Measurements from ENCODE around the gene DNAJC18.
"Not testable (repeated sequence)": the region's sequence is repeated elsewhere in the genome, so short reads cannot be mapped to it uniquely, and the experiment has no call there.

Gene DNAJC18

DNA sequence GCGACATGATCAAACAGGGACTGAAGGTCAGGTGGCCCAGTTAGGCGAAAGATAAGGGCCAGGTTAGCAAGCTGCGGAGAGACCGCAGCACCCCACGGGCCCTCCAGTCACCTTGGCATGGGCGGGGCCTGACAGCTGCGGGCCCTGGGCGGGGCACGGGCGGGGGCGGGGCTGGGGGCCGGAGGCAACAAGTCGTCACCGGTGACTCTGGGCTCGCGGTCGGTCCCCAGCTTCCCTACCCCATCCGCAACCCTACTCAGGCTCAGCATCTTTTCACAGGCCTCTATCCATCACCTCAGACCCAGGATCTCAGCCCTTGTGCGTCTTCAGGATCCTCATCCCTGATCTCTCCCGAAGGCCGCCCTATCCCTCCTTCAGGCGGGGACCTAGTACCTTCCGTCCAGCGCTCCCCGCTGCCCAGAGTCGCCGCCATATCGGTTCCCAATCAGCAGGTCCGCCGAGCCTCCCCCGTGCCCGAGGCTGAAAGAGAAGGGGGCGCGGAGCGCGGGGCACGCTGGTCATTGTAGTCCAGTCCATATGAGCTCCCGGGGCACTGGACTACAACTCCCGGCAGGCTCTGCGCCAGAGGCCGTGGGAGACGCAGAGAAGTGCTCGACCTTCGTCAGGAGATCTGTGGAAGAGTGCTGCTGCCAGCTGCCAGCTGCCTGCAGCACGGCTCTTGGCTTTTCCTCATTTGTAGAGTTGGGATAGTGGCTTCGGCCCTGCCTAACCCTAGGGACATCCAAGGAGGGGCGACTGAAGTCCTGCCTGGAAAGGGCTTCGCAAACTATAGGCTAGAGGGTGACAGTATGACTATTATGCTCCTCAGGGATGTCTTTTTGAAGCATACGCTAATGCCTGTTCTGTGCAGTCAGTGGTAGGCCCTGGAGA lies at the start of gene DNAJC18:
DNAJC18 (minus strand) TSS at position 513 of the 891 bp plus-strand sequence; CDS start at position 433, 80 bp downstream.
- peak; percentile 93 for DNase-seq

DNA sequence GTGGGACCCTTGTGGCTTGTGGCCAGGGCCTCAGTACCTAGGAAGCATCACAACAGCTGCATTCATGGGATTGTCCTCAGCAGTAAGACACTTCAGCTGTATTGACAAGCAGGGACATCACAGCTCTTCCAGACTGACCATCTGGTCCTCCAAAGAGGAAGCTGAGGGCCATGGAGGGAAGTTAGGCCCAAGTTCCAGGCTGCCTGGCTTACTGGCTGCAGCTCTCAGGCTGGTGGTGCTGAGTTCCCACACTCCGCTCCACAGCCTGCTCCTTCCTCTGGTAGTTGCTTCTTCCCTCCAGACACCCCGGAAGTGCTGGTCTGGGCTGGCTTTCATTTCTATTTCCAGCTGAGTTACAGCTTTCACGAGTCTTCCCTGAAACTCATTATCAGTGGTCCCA lies 48.9 kb upstream of the DNAJC18 start:
- no peak for DNase-seq

DNA sequence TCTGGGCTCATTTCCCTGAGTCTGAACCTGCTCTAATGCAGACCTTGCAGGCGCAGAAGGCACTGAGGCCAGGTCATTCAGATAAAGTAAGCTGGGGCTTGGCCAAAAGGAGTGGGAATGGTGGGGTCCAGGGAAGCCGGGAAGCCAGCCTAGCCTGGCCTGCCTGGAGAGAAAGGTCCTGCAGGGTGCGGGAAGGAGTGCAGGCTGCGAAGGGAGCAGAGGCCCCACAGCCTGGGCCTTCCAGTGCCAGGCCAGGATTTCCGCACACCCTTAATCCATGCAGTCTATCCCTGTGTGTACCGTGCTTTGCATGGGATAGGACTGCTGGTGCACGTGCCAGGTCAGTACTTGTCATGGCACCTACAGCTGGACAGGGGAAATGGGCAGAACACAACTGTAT lies 46.9 kb upstream of the DNAJC18 start:
- DNase-seq, result no peak

GRCh38 chr5:139482890-139483208 lies 43.5 kb upstream of the DNAJC18 start:
- not testable (repeated sequence) for DNase-seq

DNA sequence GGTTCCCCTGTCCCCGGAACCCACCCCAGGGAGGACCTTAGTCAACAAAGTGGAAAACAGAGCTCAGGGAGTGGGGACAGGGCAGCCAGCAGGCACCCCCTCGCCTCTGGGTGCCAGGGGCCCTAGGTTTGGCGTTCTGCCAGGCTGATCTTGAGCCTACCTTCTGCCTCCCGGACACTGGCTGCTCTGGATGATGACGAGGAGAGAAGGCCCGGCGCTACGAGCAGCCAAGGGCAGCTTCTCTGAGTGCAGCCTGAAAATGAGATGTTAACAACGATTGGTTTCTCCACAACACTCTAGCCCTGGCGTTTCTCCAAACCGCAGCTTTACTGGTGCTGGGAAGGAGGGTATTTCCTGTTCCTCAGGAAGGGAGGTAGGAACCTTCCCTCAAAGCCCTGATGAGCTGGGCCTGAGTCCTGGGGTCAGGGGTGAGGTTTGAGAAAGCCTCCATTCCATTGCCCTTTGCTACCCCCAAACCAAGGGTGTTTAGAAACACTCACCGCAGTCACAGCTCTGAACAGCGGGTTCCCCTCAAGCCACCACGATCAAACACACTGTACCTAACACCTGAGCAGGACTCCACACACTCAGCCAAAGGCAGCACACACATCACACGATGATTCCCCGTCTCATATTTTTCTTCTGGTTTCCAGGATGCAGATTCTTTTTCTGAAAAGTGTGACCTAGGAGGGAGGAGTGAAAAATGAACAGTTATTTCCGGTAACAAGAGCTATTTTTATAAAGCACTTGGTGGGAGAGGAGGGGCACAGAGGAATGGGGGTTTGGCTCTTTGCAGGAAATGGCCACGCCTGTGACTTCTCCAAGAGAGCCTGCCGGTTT lies 42.9 kb upstream of the DNAJC18 start, which contains the start of gene STING1:
STING1 (minus strand) TSS at position 709 of the 840 bp plus-strand sequence. CDS start 1,054 bp downstream, outside the sequence.
- DNase-seq, result peak; percentile 77

- DNase-seq, result peak; percentile 37
These were observed 42.3 kb upstream of the DNAJC18 start for GRCh38 chr5:139481580-139482049.

GRCh38 chr5:139481122-139481533 lies 41.8 kb upstream of the DNAJC18 start:
- peak; percentile 45 for DNase-seq

- DNase-seq, result not testable (repeated sequence)
These were observed 40.4 kb upstream of the DNAJC18 start for GRCh38 chr5:139479729-139480128.

DNA sequence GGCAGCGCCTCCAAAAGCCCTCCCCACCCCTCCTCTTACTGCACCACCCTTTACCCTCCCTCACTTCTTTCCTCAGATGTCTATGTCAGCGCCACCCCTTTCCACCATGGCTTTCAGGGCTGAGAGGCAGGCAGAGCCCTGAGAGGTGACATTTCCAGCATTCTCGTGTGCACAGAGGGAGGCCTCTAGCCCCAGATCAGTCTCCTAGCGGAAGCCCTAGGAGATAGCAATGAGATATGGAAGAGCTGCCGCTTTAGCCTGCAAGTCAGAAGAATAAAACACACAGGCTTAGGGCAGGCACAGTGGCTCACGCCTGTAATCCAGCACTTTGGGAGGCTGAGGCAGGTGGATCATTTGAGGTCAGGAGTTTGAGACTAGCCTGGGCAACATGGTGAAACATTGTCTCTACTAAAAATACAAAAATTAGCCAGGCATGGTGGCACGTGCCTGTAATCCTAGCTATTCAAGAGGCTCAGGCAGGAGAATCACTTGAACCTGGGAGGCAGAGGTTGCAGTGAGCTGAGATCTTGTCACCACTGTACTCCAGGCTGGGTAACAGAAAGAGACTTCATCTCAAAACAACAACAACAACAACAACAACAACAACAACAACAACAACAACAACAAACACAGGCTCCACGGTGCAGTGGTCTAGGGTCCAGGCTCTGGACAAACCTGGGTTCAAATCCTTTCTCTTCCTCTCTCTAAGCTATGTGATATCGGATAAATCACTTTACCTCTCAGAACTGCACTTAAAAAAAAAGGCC lies 39.5 kb upstream of the DNAJC18 start:
- not testable (repeated sequence) for DNase-seq

DNA sequence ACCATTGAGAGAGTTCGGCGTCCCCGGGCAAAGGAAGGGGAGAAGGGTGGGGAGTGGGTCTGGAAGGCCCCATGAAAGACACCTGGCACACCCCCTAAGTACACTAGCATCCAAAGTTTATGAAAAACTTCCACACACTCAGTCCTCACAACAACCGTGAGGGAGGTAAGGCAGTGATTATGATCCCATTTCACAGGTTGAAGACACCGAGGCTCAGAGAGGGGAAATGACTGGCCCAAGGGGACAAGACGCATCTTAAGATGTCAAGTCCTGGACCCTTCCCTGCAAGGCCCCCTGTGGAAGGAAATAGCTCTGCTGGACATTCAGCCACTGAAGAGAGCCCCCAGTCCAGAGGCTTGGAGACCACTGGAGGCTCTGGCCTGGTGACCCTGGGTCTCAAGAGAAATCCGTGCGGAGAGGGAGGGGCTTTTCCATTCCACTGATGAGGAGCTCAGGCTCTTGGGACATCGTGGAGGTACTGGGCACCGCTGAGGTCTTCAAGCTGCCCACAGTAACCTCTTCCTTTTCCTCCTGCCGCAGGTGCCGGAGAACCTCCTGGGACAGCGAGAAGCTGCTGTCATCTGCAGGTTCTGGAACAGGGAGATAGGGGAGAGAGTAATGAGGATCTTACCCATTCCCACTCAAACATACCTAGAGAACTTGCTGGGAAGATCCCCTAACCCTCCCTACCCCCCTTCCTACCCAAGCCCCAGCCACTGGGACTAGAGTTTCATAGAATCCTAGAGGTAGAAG lies 36.7 kb upstream of the DNAJC18 start:
- DNase-seq, result no peak

GRCh38 chr5:139474890-139475791 lies 35.8 kb upstream of the DNAJC18 start:
- peak; percentile 49 for DNase-seq

DNA sequence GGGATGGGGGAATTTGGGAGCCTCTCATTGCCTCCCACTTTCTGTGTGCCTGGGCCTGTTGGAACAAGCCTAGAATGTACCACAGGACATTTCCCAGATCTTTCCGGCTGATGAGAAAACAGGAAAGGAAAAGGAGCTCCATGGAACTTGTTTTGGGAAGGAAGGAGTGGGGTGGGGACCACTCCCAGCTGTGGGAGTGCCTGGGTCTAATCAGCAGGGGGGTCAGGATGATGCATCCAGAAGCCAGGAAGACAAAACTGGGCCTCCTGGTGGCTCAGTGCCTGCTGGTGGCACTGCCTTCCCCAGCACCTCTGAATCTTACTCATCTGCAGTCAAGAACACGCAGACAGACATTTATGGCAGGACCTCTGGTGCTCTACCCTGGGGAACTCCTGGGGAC lies 34.2 kb upstream of the DNAJC18 start:
- peak; percentile 30 for DNase-seq

DNA sequence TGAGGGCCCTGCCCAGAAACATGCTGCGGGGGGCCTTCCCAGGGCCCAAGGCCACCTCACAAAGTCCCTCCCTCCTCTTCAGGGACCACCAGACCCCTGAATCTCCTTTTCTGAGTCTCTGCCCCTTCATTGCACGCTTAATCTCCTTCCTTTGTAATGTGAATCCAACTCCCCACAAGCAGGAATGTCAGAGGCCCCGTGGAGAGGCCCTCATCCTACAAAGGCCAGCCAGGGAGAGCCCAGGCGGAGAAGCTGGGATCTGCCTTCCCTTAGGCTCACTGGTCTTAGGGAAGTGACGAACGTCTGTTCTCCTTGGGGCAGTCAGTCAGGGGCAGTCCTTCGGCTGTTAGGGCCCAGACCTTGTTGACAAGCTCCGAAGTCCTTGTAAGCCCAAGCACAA lies 33.8 kb upstream of the DNAJC18 start:
- no peak for DNase-seq

GRCh38 chr5:139472386-139473030 lies 33.2 kb upstream of the DNAJC18 start:
- no peak for DNase-seq

- DNase-seq, result peak; percentile 59
These were observed 31.5 kb upstream of the DNAJC18 start, which contains the start of gene SMIM33 for GRCh38 chr5:139470821-139471300. Gene SMIM33, plus strand, starts transcription at chr5:139471004. Its CDS starts 118 bp downstream, at chr5:139471122.

GRCh38 chr5:139468421-139468931 lies 29.2 kb upstream of the DNAJC18 start:
- DNase-seq, result peak; percentile 48

- no peak for DNase-seq
These were observed 23.4 kb upstream of the DNAJC18 start, which contains the start of gene ECSCR for GRCh38 chr5:139462586-139463276. Gene ECSCR, minus strand, starts transcription at chr5:139462743. Its CDS starts 73 bp downstream, at chr5:139462670.

- DNase-seq, result no peak
These were observed 22.4 kb upstream of the DNAJC18 start for GRCh38 chr5:139461698-139462097.

- no peak for DNase-seq
These were observed 21.9 kb upstream of the DNAJC18 start for GRCh38 chr5:139461176-139461575.
